Epithelial cell of umbilical artery (primary cell): Measurements from ENCODE around the gene PTPRB. TPM values are rescaled to one million over a fixed set of nuclear protein-coding genes. Genes with fewer than 3 reads are reported as not detected.

ENCODE experiments used
- total RNA-seq: library from RNA; depleted of rRNA; stranded (reverse); fragments of >200 nt; gene quantifications from 2 replicates; pipeline ENCODE4 v1.2.3, GENCODE V29; 2014

PTPRB gene
- 55.9 and 92.9 TPM in 2 replicates for total RNA-seq

DNA sequence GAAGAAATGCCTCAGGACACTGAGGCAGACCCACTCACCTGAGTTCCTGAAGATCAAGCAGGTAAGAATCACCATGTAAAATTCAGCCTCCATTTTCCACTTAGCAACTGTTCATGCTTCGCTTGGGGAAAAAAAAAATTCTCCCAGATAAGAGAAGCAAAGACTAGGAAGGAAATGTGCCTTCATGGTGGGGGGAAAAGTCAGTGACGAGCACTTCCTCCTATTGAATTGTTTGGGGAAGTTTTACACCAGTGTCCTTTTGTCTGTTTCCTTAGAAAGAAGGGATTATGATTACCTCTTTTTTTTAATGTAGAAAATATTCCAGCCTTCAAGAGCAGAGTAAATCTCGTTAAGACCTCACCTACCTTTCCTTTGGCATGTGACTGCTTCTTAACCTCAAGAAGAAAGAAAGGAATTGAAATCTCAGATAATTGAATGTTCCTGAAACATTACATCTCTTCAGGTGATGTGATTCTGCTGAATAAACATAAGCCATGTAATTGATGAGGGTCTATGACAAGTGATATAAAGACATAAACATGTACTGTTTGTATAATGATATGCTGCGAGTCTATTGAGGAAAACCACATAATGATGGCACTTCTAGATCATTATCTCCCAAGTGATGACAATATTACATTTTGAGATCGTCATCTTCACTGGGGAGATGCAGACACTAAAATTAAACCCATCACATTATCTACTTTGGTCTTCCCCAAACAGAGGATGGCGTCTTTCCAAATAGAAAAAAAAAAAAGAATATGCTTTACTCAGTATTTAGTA, at the start of gene PTPRB:
PTPRB (minus strand) TSS at position 127 of the 783 bp plus-strand sequence; CDS start at position 93, 34 bp downstream.

